GM19324 (cell line): Measurements from ENCODE around the gene ZDHHC6.
"Not testable (repeated sequence)": the region's sequence is repeated elsewhere in the genome, so short reads cannot be mapped to it uniquely, and the experiment has no call there.

Source experiments
- ATAC-seq: cut with Tn5 transposase; IDR thresholded peaks from one replicate; pipeline ENCODE4 v1.9.1; 2021; ENCODE audit warnings: mild to moderate bottlenecking, moderate library complexity; ENCODE audit not compliant: unreplicated experiment, low FRiP score

ZDHHC6 gene

DNA sequence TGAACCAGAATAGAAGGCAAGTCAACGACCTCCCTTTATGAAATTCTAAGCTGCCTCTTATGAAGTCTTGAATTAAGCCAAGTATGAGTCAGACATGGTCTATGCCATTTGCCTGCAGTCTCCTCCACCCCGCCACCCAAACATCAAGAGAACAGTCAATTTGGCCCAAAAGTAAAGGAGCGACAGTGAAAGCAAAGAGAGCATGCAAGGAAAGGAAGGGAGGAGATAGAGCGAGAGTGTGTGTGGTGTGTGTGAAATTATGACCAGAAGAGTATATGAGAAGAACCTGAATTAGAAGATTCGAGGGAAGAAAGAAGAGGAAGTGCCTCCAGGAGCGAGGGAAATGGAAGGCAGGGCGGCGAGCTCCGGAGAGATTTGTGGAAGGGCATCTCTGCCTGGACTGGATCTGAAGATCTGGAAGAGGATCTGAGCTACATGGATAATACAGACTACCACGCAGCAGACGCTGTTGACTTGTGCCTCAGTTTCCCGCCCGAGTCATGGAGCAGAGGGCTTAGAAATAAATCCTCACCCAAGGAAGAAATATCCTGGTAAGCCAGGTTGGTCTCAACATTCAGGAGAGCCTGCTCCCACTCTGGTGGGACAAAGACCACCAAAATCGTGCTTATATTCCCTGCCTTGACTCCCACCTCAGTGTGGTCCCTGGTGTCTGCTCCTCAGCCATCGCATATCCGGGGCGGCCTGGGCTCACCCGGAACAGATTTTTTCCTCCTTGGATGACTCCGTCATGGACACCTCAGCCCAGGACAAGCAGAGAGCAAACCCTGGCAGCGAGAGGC is 459 bp downstream of the ZDHHC6 start:
- ATAC-seq, result no peak

GRCh38 chr10:112442063-112442462 is 4.7 kb downstream of the ZDHHC6 start:
- ATAC-seq, result no peak

- no peak for ATAC-seq
These were observed 5.2 kb downstream of the ZDHHC6 start for GRCh38 chr10:112441520-112441919.

DNA sequence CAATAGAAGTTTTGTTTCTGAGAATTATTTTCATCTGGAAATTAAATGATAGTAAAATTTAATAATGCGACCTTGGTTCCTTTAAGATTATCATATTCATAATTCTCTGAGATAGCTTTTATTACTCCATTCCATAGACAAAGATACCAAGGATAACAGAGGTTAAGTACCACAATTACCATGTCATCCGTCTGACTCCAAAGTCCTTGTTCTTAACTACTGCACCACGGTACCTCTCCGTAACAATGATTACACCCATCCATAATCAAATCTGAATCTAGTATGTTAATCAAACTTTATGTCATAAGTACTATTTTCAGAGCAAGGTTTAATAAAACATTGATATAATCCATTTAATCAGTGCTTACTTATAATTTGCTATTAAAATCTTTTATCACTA is 8.4 kb downstream of the ZDHHC6 start:
- no peak for ATAC-seq

DNA sequence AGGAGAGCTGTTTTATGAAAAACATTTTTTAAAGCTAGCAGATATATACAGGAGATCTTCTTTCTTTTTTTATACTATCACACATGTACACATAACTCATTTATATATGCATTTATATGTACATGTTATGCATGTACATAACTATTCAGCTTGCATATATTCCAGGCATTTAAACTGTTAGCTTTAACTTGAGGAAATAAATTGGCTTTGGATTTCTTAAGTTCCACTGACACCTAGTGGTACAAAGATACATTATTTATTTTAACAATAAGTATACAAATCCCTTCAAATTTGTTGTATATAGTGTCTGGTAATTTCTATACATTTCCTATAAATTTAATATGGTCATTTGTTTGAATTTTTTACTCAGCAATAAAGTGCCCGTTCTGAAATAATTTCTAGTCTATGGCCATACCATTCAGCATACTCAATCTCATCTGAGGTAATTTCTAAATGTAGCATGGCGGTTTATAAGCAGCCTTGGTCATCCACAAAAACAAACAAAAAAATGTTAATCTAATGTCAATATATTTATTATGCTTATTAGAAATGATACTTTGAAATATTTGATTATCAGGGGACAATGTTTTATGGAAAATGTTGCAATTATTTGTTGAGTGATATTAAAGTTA is 11.6 kb downstream of the ZDHHC6 start:
- no peak for ATAC-seq

DNA sequence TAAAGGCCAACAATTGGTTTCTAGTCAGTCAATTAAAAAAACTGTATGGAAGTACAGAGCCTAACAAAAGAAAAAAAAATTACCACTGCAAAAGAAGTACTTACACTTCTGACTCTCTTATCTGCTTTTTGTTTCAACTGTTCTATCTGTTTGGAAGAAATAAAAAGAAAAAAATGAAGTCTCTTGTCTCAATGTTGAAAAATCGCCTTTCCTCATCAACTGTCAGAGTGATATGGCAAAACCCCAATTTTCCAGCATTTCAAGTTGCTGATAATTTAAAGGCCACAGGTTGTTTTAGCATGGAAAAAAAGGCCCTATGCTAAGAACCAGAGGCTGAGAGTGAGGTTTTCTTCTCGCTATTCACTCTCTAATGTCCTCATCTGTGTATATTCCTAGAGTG is 13.6 kb downstream of the ZDHHC6 start:
- no peak for ATAC-seq

DNA sequence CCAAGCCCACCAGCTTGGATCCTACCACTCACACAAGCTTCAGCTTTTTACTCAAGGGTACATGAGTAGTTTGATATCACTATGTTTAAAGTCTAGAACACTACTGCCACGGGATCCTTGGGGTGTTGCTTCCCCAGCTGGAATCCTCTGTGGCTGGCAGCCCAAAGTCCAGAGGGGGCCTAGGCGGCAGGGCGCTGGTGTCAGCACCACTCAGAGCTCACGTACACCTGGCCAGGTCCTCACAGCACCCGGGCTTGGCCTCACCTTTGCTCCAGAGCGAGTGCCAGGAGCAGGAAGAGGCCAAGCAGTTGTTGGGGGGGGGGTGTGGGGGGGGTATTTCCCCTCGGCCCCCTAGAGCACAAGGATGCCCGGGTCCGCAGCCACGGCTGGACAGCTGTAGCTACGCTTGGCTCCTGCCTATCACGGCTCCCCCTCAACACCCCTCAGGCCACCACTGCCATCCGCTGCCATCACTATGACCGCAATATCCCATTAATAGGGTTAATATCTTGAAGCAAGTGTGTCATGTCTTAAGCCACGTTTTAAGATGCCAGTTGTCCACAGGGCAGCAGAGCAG is 17.0 kb downstream of the ZDHHC6 start:
- no peak for ATAC-seq

- ATAC-seq, result peak; percentile 47
These were observed 17.6 kb downstream of the ZDHHC6 start for GRCh38 chr10:112429147-112429546.

GRCh38 chr10:112426111-112426510 is 20.6 kb downstream of the ZDHHC6 start:
- ATAC-seq, result no peak

- no peak for ATAC-seq
These were observed 22.1 kb downstream of the ZDHHC6 start for GRCh38 chr10:112424651-112425050.

- ATAC-seq, result no peak
These were observed 25.0 kb downstream of the ZDHHC6 start for GRCh38 chr10:112421731-112422130.

- no peak for ATAC-seq
These were observed 34.0 kb downstream of the ZDHHC6 start for GRCh38 chr10:112412696-112413095.

- ATAC-seq, result no peak
These were observed 37.0 kb downstream of the ZDHHC6 start for GRCh38 chr10:112409755-112410154.

DNA sequence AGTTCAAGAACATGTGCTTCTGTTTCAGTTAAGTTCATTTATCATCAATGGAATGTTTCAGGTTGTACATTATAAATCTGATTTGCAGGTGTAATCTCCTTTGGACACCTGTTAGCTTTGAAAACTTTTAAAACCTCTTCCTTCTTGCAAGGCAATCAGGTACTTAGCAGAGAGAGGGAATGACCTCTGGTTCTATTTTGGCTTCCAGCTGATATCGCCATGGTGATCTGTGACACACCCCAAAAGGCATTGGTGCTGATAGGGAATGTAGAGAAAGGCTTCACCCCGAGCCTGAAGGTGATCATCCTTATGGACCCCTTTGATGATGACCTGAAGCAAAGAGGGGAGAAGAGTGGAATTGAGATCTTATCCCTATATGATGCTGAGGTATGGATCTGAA is 37.4 kb downstream of the ZDHHC6 start:
- no peak for ATAC-seq

GRCh38 chr10:112407696-112408095 is 39.0 kb downstream of the ZDHHC6 start:
- ATAC-seq, result no peak

GRCh38 chr10:112406806-112407205 is 39.9 kb downstream of the ZDHHC6 start:
- ATAC-seq, result not testable (repeated sequence)

GRCh38 chr10:112404617-112405016 is 42.1 kb downstream of the ZDHHC6 start:
- no peak for ATAC-seq

DNA sequence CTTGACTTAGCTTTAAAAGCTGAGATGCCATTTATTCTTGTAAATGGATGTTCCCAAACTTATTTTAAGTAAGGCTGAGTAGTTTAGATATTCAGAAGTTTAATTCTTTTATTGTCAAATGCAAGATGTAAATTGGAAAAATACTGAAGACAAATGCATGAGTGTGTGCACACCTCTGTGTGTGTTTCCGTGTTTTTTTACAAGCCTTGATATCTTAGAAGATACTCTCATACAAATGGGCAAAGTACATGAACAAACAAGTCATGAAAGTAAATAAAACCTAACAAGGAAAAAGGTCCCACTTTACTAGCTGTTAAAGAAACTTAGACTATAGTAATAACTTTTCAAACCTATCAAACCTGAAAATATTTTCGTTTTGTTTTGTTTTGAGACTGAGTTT is 43.8 kb downstream of the ZDHHC6 start:
- ATAC-seq, result no peak

DNA sequence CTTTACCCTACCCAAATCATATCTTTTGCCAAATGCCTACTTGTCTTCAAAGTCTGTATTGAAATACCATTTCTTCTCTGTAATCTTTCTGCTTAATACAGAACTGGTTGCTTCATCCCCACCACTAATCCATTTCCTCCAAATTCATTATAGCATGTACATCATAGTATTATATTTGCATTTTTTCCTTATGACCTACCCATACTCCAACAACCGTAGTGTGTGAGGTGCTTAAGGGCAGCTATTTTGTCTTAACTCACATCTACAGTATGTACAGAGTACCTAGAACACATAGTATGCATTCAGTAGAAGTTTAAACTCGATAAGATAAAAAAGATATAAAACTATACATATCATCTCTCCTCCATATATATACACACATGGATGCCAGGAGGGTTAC is 49.1 kb downstream of the ZDHHC6 start:
- no peak for ATAC-seq

DNA sequence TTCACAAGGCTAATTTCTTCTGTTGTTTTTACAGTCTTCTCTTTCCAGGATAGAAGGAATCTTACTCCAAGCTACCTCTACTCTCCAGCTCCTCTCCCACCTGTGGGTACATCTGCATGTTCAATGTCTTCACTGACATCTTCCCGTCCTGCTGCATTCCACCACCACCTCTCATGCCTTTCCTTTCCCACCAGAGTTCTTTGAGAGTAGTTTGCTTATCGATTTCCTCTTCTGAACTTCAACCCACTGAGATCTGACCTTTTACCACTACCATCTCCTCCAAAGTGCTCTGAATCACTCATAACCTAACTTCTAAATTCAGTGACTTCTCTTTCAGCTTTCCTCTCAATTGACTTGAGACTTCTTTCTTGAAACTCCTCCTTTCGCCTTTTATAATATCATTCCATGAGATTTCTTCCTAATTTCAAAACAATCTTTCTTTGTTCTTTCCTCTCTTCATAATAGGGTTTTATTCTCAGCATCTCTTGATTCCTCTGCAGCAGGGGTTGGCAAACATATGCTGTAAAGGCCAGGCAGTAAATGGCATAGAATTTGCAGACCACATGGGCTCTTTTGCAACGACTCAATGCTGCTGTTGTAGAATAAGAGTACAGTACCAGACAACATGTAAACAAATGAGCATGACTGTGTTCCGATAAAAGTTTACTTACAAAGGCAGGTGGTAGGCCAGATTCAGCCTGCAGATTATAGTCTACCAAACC is 50.7 kb downstream of the ZDHHC6 start:
- ATAC-seq, result no peak

GRCh38 chr10:112394475-112394875 is 52.2 kb downstream of the ZDHHC6 start:
- ATAC-seq, result no peak
